Fibroblast of pulmonary artery (primary cell): ENCODE data around the gene CTNNA1.

Source experiments
- DNase-seq: peaks from one replicate; pipeline ENCODE4 v3.0.0-alpha.2; 2010; ENCODE audit warnings: low read depth
- H3K4me3 ChIP-seq: replicated peaks from 2 replicates; pipeline ENCODE4 v1.5.1; 2011; ENCODE audit warnings: low read depth, mild to moderate bottlenecking, control low read depth, low read length, moderate library complexity
- CTCF ChIP-seq: IDR thresholded peaks from 2 replicates; pipeline ENCODE4 v1.5.1; 2011; ENCODE audit warnings: mild to moderate bottlenecking, control low read depth, low read length, inconsistent platforms; ENCODE audit errors: missing control alignments

CTNNA1 gene

GRCh38 chr5:138967791-138968448 is 214.7 kb downstream of the CTNNA1 start:
- no peak for TF ChIP-seq CTCF
- no peak overlapping the region for H3K4me3 ChIP-seq
- no peak for DNase-seq

- no peak overlapping the region for H3K4me3 ChIP-seq
- DNase-seq = no peak
- no peak for TF ChIP-seq CTCF
These were observed 215.4 kb downstream of the CTNNA1 start for GRCh38 chr5:138968601-138969000.

- no peak for DNase-seq
- no peak for TF ChIP-seq CTCF
These were observed 216.2 kb downstream of the CTNNA1 start for GRCh38 chr5:138969323-138970002.

GRCh38 chr5:138972230-138972629 is 219.0 kb downstream of the CTNNA1 start:
- TF ChIP-seq CTCF = no peak
- no peak for DNase-seq

More at GRCh38 chr5:138969323-138970002, 216.2 kb downstream of the CTNNA1 start:
- no peak overlapping the region for H3K4me3 ChIP-seq

GRCh38 chr5:138972836-138973235 is 219.6 kb downstream of the CTNNA1 start:
- no peak for DNase-seq
- no peak overlapping the region for H3K4me3 ChIP-seq
- TF ChIP-seq CTCF = no peak

More at GRCh38 chr5:138972230-138972629, 219.0 kb downstream of the CTNNA1 start:
- H3K4me3 ChIP-seq = no peak overlapping the region

- DNase-seq = peak; percentile 87
- no peak for TF ChIP-seq CTCF
- H3K4me3 ChIP-seq = no peak overlapping the region
These were observed 221.2 kb downstream of the CTNNA1 start for GRCh38 chr5:138974227-138975063.
